SIG-M5 treated with dmso at 0.1 percent for 504 hours (cell line): ENCODE results near the gene SERPINA4.
A peak's percentile ranks its signal among the peaks of the same experiment; 100 is the strongest.

Experiments
- DNase-seq: peaks from one replicate; lab custom pipeline; 2025; ENCODE audit not compliant: unreplicated experiment; lab: John Stamatoyannopoulos, UW

SERPINA4 gene

DNA sequence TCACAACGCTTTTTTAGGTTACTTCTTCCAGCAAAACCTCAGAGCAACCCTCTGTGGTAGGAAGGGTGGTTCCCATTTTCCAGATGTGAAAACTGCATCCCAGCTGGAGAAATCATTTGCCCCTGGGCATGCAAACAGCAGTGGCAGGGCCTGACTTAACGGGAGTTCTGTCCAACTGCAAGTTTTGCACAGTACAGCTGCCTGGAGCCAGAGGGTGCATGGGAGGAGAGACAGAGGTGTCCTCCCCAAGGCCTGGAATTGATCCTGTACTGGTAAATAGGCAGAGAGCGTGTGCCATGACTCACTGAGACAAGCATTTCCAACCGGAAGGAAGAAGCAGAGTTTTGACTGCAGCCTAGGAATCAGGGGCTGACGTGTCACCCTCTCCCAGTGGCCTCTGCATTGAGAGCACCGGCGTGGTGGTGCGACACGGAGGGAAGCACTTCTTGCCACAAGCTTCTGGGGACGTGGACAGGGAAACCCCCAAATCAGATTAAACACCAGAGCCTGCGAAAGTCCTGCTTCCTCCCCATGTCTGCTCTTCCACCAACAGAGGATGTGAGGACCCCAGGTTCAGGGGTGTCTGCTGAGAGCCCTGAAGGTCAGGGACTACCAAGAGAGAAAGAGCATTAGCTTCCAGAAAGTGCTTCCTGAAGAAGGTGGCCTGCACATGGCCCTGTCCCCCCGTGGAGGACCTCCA, 19.0 kb upstream of the SERPINA4 start:
- DNase-seq, result no peak

DNA sequence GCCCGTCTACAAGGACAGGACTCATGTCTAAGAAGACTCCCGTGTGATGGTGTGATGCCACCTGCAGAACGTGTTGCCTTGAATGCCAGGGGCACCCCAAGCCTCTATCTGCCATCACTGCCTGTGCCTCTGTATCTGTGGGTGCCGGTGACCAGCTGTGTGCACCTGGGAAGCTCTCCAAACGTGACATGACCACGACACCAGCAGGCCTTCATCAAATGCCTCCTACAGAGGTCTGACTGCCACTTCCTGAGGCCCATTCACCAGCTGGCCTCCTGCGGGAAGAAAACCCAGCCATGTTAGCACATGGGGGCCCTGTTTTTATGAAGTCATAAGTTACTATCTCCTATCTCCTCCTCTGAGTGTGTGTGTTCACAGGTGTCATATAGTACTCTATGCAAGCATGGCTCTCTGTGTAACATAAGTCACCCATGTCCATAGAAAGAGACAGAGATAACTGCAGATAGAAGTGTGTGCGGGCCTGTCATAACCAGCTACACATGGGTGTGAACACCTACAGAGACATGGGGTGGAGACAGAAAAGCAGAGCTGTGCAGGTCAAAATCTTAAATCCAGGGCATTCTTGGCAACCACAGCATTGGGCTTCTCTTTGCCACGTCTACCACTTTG, 18.3 kb upstream of the SERPINA4 start:
- no peak for DNase-seq

DNA sequence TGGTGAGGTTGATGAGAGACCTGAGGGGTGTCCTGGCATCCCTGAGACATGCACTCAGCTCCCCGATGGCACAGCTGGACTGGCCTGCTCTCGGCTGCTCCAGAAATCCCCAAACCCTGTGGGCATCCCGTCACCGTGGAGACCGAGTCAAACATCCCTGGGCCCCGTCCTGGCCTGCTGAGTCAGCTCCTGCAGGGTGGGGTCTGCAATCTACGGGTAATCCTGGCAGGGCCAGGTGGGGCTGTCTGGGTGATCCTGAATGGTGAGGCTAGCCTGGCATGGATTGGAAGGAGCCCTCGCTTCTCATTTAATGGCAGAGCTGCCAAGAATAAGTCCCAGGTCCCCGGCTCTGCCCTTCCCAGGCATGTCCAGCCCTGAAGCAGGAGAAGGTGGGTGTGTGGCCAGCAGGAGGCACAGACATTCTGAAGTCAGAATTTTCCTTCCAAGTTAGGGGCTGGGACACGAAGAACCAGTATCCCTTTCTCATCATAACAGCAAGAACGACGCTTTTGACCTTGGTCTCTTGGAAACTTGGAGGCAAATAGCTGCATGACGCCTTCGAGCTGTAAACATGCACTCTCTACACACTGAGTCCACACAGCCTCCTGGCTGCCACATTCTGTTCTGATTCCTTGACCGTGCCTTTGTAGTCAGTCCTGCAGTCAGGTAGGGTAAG, 17.7 kb upstream of the SERPINA4 start:
- DNase-seq, result no peak

DNA sequence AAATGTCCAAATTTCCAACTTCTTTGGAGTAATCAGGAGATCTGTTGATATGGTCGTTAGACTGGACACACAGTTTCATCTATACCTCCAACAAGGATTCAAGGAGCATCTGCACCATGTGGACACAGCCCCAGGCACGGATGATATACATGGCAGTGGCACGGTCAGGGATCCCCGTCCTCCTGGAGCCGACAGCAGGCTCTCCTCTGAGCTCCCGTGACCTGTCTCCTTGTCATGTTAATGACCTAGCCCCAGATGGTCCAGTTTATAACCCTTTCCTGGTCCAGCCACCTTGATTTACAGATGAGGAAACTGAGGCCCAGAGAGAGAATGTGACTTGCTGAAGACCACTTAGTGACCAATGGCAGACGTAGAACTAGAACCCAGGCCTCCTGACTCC, 16.5 kb upstream of the SERPINA4 start:
- DNase-seq, result no peak

DNA sequence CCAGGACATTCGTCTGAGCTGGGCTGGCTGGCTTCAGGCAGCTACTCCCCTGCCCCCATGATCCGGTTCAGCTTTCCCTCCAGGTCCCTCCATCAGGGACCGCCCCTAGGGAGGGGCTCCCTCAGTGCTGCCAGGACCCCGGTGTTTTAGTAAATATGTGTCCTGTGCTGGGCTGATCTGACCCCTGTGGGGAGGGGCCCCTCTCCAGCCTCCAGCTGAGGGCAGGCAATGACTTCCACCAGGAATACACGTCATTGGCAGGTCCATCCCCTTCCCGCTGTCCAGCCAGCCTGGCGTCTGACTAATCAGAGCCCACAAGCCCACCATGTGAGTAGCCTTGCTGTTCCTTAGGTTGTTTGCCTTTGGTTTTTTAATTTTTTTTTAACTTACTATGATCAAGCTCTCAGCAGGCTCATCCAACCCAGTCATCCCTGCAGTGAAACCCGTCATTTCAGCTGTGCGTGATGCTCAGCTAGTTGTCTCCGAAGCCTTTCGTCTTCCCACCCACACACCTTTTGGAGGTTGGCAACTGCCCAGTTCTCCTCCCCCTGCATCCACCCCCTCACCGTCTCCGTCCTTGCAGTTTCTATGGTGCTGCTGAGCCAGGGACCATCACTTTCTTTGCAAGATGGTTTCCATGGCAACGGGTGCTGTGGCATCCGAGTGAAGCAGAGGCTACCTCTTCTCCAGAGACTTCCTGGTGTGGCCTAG, 16.0 kb upstream of the SERPINA4 start:
- DNase-seq, result no peak

DNA sequence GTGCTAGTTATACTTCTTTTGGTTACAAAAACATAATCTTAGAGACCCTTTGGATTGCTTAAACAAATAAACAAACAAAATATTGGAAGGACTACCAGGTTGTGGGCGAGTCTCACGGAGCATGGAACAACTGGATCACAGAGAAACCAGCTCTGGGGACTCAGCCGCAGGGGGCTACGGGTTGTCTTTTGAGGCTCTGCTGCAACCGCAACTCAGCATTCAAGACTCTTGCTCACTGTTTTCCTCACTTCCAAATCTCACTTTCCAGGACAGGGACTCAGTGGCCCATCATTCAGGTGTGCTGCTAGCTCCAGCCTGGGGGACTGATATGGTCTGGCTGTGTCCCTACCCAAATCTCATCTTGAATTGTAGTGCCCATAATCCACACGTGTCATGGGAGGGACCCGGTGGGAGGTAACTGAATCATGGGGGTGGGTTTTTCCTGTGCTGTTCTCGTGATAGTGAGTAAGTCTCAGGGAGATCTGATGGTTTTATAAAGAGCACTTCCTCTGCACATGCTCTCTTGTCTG, 14.0 kb upstream of the SERPINA4 start:
- DNase-seq, result no peak

DNA sequence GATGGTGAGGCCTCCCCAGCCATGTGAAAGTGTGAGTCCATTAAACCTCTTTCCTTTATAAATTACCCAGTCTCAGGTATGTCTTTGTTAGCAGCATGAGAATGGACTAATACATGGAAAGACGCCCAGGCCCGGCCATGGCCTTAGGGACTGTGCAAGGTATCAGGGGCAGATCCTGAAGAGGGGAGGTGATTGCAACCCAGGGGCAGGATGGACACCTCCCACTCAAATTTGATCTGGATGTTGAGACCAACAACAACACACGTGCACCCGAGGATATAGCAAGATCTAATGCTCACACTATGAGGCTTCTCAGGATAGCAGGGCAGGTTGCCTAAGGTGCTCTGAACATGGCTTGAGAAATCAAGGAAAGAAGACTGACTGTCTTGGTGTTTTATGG, 13.5 kb upstream of the SERPINA4 start:
- no peak for DNase-seq

DNA sequence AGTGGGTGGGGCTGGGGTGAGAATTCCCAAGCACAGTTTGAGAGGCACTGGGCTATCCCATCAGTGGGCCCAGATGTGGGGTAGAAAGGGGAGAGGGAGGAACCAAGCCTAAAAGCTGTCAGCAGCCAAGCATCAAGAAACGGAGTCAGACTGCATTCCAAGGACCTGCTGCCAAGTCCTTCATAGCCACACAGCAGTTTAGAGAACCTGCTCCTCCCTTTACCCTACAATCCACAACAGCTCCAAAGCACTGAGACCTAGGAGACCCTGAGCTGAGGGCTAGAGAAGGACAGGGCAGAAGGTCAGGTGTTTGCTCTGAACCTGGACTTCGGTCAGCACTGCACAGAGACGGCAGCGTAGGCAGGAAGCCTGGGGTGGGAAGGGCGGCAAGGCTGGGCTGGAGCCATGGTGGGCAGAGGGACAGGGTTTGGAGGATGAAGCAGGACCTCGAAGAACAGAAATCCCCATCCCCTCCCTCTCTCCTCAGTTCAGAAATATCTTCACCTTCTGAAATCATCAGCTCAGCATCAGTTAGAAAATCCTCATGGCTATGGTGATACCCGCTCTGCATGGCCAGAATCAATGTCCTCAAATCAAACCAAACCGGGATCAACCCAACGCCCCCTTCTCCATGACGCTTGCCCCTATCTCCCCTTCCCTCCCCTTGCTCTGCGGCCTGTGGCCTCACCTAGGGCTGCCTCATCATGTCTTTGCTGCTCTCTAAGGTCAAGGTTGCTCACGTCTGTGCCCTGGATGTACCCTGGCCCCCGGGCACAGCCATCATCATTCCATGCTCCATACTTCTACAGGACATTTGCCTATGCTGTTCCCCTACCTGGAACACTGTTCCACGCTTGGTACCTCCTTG, 12.9 kb upstream of the SERPINA4 start:
- no peak for DNase-seq

DNA sequence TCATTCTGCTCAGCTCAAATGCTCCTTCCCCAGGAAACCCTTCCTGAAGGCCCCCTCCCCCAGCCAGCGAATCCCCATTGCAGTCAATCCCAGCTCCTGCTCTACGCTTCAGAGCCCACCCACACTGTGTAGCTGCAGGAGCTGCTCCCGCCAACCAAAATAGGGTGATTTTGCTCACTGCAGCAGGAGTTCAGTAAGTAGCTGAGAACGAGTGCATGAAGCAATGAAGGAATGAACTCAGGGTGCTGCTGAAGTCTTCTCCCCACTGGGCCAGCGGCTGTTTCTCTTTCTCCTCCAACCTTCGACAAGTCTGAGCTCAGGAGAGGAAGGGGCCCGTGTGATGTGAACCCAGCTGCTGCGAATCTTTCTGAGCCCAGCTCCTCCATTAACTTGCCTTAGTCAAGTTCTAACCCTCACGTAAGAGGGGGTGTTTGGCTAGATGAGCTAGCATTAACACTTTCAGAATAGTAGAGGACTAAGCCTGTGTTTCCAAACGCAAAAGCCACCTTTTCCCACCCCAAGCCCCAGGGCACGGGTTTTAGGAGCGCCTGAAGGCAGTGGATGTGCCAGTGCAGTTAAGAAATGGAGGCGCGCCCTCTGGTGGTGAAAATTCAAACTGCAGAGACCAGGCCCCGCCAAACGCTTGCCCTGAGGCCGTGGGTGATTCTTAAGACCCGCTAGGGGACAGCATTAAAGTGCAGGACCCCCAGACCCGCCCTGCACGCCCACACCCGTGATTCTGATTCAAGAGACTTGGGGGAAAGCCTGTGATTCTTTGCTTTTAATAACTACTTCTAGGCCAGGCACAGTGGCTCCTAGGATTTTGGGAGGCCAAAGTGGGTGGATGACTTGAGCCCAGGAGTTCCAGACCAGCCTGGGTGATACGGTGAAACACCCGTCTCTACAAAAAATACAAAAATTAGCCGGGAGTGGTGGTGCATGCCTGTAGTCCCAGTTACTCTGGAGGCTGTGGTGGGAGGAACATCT, 11.9 kb upstream of the SERPINA4 start:
- peak; percentile 28 for DNase-seq

DNA sequence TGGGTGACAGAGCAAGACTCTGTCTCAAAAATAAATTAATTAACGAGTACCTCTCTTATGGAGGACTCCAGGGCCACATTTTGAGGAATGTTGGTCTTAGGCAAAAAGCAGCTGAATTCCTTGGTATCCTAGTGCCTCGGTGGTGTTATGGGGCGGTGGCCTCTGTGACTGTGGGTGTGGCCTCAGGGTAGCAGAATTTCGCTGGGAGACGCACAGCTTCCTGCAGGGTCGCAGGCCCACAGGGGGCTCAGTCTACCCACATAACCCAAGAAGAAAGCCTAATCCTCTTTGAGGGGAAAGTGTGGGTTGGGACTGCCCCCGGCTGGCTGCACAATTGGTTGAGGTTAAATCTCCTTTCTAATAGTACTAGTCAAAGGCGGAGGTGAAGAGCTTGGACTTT, 11.2 kb upstream of the SERPINA4 start:
- DNase-seq, result no peak

DNA sequence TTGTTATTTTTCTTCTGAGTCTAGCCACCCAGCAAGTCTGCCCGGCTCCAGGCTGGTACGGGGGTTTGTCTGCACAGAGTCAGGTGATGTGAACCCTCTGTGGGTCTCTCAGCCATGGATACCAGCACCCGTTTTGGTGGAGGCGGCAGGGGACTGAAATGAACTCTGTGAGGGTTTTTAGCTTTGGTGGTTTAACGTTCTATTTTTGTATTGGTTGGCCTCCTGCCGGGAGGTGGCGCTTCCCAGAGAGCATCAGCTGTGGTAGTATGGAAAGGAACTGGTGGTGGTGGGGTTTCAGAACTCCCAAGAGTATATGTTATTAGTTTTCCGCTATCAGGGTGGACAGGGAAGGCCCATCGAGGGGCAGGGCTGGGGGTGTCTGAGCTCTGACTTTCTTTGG, 5.3 kb upstream of the SERPINA4 start:
- no peak for DNase-seq

DNA sequence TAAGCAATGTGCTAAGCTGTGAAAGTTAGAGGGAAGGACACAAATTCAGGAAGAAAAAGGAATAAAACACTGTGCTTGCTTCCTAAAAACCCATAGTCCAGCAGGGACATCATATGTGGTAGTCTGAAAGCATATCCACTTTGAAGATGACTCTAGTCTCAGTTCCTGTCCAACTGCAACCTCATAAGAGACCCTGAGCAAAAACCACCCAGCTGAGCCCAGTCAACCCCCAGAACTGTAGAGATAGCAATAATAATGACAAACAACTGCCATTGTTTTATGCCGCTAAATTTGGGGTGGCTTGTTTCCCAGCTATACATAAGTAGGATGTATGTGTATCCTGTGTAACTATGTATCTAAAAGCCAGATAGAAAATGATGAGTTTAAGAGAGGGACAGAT, 3.9 kb upstream of the SERPINA4 start:
- DNase-seq, result no peak

DNA sequence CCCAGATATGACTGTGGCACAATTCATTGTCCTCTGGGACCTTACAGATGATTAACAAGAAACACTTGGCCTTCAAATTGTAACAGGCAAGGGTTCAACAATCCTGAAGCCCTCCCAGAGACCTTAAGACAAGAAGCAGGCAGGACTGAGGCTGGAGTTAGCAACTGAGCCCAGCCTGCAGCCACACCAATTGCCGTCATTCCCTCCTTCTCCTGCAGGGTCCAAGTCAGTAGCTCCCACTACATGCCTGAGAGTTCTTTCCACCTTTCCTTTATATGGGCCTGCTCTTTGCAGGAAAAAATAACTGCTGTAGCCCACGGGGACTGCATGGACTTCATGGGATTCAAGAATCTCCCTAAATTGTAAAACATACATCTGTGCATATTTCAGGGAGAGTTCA, 2.4 kb upstream of the SERPINA4 start:
- DNase-seq, result no peak

DNA sequence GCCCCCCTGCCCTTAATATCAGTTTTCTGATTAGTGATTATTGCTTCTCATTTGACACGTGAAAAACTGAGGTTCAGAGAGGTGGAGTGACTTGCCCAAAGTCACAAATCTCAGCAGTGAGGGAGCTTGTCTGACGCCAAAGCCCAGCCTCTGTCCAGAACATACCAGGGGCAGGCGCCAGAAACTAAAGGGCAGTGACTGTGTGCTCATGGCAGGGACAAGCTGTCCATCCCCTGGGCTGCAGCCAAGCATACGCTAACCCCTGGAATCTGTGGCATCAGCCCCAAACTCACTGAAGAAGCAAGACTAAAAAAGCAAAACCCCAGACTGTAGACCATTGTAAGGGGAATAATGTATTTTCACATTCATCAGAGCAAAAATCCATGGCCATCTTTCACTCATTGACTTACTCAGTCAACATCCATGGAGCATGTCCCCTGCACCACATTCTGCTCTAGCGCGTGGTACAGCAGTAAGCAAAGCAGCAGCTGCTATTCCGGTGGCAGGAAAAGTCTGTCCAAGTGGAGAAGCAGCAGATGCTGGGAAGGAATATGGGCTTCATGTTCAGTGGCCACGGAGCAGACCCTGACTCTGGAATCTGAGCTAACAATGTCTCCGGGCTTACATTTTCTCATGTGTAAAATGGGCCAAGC, 1.5 kb upstream of the SERPINA4 start:
- no peak for DNase-seq

DNA sequence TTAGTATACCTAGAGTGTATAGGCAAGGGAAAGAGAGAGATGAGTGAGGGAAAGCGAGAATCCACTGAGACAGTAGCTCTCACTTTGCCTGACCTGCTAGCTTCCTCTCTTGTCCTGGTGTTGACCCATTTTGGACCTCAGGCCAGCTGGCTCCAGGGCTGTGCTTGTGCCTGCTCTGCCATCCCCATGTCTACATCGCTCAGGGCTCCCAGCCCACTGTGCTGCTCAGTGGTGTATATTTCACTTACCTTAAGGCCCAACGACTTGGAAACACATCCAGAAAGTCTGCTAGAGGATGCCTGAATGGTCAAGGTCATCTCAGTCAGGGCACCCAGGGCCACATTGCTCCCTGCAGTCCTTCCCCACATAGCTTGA, 964 bp upstream of the SERPINA4 start:
- DNase-seq, result no peak

DNA sequence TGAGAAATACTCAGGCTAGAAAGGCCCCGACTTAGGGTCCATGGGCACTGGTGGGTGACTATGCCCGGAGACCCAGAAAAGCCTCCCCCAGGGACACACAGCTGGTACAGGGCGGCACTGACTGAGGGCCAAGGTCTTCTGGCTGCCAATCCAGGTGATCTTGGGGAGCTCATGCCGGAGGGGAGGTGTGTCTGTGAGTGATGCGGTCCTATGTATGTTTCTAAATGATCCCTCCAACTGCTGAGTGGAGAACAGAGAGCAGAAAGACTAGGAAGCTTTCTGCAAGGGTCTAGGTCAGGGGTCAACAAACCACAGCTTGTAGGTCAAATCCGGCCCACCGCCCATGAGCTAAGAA, 391 bp downstream of the SERPINA4 start:
- no peak for DNase-seq

DNA sequence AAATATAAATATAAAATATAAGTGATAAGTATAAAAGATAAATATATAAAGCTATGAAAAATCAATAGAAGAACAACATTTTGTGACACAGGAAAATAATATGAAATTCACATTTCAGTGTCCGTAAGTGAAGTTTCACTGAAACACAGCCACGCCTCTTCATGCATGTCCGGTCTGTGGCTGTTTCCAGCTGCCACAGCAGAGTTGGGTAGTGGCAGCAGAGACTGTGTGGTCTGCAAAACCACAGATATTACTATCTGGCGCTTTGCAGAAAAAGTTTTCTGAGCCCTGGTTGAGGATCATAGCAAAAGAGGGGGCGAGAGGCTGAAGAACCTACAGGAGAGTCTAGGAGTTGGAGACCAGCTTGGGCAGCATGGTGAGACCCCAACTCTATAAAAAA, 780 bp downstream of the SERPINA4 start:
- no peak for DNase-seq

DNA sequence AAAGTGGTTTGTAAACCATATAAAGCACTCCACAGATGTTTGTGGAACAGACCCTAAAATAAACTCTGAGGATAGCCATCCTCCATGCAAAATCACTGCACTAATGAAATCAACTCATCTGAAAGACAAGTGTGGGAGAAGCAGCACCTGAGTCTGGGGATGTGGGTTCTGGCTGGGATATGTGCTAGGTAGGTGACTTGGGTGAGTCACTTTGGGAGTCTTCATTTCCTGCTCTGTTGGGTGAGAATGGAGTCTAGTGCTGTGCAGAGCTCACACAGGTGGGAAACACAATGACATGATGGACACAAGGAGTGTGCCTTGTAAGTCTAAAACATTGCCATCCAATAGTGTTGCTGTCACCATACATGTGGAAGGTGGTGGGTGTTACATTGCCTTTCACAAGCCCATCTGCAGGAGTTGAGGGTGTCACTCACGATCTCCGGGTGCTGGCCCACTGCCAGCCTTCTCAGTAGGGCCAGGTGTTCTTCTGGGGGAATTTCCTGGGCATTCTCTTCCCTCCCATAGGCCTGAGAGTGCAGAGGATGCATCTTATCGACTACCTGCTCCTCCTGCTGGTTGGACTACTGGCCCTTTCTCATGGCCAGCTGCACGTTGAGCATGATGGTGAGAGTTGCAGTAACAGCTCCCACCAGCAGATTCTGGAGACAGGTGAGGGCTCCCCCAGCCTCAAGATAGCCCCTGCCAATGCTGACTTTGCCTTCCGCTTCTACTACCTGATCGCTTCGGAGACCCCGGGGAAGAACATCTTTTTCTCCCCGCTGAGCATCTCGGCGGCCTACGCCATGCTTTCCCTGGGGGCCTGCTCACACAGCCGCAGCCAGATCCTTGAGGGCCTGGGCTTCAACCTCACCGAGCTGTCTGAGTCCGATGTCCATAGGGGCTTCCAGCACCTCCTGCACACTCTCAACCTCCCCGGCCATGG, 2.0 kb downstream of the SERPINA4 start:
- DNase-seq, result no peak
